Progenitor cell of endocrine pancreas (in vitro differentiated cells): Measurements from ENCODE around the gene MYLK3. TPM values are rescaled to one million over a fixed set of nuclear protein-coding genes. Genes with fewer than 3 reads are reported as not detected.

Experiments
- DNase-seq: peaks from one replicate; pipeline ENCODE4 v3.0.0; 2021; ENCODE audit warnings: low spot score; ENCODE audit not compliant: unreplicated experiment
- H3K27ac Mint-ChIP-seq: 2 replicates; pipeline ENCODE4 v1.8.0; 2021; ENCODE audit warnings: mild to moderate bottlenecking, moderate library complexity, mixed read lengths
- H3K27me3 Mint-ChIP-seq: 2 replicates; pipeline ENCODE4 v1.8.0; 2021; ENCODE audit warnings: mixed read lengths
- H3K36me3 Mint-ChIP-seq: 2 replicates; pipeline ENCODE4 v1.8.0; 2022; ENCODE audit warnings: mixed read lengths; ENCODE audit not compliant: insufficient read depth
- H3K4me1 Mint-ChIP-seq: 2 replicates; pipeline ENCODE4 v1.8.0; 2021; ENCODE audit warnings: low read depth, mixed read lengths
- H3K4me3 Mint-ChIP-seq: 2 replicates; pipeline ENCODE4 v1.8.0; 2021; ENCODE audit warnings: low read depth, mild to moderate bottlenecking, moderate library complexity, mixed read lengths
- H3K9me3 Mint-ChIP-seq: 2 replicates; pipeline ENCODE4 v1.8.0; 2021; ENCODE audit warnings: low read depth, mixed read lengths
- CTCF ChIP-seq: fragments of 200-600 bp; sonication (generic); IDR thresholded peaks from one replicate; pipeline ENCODE4 v1.5.0; 2021; ENCODE audit warnings: antibody characterized with exemption, mild to moderate bottlenecking; ENCODE audit not compliant: unreplicated experiment
- total RNA-seq: library from RNA; stranded (reverse); gene quantifications from 2 replicates; pipeline ENCODE4 v1.2.1, GENCODE V29; 2021

MYLK3 gene
- total RNA-seq, 1 donor from 2014 or later, result 0.77 TPM

- H3K36me3 Mint-ChIP-seq, result no peaks in the 10 kb centered on the region
- H3K4me1 Mint-ChIP-seq, result no peaks in the 10 kb centered on the region
- H3K4me3 Mint-ChIP-seq, result no peak overlapping the region
- no peak for DNase-seq
- no peak overlapping the region for H3K27ac Mint-ChIP-seq
- no peaks in the 10 kb centered on the region for H3K9me3 Mint-ChIP-seq
- H3K27me3 Mint-ChIP-seq, result no peaks in the 10 kb centered on the region
- no peak for TF ChIP-seq CTCF
These were observed 24.3 kb upstream of the MYLK3 start for GRCh38 chr16:46772463-46772862.

- H3K36me3 Mint-ChIP-seq, result no peaks in the 10 kb centered on the region
- no peak for TF ChIP-seq CTCF
- H3K4me3 Mint-ChIP-seq, result no peak overlapping the region
- no peaks in the 10 kb centered on the region for H3K27me3 Mint-ChIP-seq
- no peaks in the 10 kb centered on the region for H3K9me3 Mint-ChIP-seq
- H3K27ac Mint-ChIP-seq, result no peak overlapping the region
- H3K4me1 Mint-ChIP-seq, result no peaks in the 10 kb centered on the region
- DNase-seq, result no peak
These were observed 20.7 kb upstream of the MYLK3 start for GRCh38 chr16:46768809-46769208.

GRCh38 chr16:46765050-46765449 lies 16.9 kb upstream of the MYLK3 start:
- H3K4me1 Mint-ChIP-seq, result peaks cover 2% of the 10 kb centered on the region
- no peaks in the 10 kb centered on the region for H3K36me3 Mint-ChIP-seq
- H3K4me3 Mint-ChIP-seq, result no peak overlapping the region
- no peak for TF ChIP-seq CTCF
- H3K27me3 Mint-ChIP-seq, result peaks cover 3% of the 10 kb centered on the region
- no peak for DNase-seq
- no peaks in the 10 kb centered on the region for H3K9me3 Mint-ChIP-seq
- no peak overlapping the region for H3K27ac Mint-ChIP-seq

- DNase-seq, result no peak
- H3K4me1 Mint-ChIP-seq, result peaks cover 3% of the 10 kb centered on the region
- no peaks in the 10 kb centered on the region for H3K9me3 Mint-ChIP-seq
- peaks cover 11% of the 10 kb centered on the region for H3K27me3 Mint-ChIP-seq
- no peak overlapping the region for H3K4me3 Mint-ChIP-seq
- no peaks in the 10 kb centered on the region for H3K36me3 Mint-ChIP-seq
- no peak overlapping the region for H3K27ac Mint-ChIP-seq
- no peak for TF ChIP-seq CTCF
These were observed 15.0 kb upstream of the MYLK3 start for GRCh38 chr16:46763147-46763546.

GRCh38 chr16:46762583-46762982 lies 14.4 kb upstream of the MYLK3 start:
- no peak for DNase-seq
- no peak for TF ChIP-seq CTCF
- peaks cover 15% of the 10 kb centered on the region for H3K27me3 Mint-ChIP-seq
- H3K4me3 Mint-ChIP-seq, result no peak overlapping the region
- peaks cover 6% of the 10 kb centered on the region for H3K4me1 Mint-ChIP-seq
- no peaks in the 10 kb centered on the region for H3K36me3 Mint-ChIP-seq
- H3K9me3 Mint-ChIP-seq, result no peaks in the 10 kb centered on the region
- no peak overlapping the region for H3K27ac Mint-ChIP-seq
